ENCODE data around the gene TREX2. TPM values are rescaled to one million over a fixed set of nuclear protein-coding genes. Genes with fewer than 3 reads are reported as not detected.

TREX2 gene
- polyA plus RNA-seq, 1 of the 3 experiments (the other 2 are of a cell fraction) = 0.76 TPM

GRCh38 chrX:153464116-153464515, 18.3 kb upstream of the TREX2 start:
- Histone ChIP-seq H3F3A (replicated peaks; ENCODE audit: insufficient read depth) (peaks cover 3% of the 10 kb centered on the region), H2AFZ (ENCODE audit: low read depth) (no peak overlapping the region), H3K4me3 (ENCODE audit: low read depth in 2 of 2, low read length in 1 of 2) (no peak overlapping the region), H3K4me1 (ENCODE audit: control insufficient read depth in 1 of 2, insufficient read depth in 2 of 2, low read depth in 1 of 2, low read length in 1 of 2) (no peaks in the 10 kb centered on the region), H3K9me2 (no peaks in the 10 kb centered on the region), H3K9ac (no peak overlapping the region), H3K79me2 (ENCODE audit: insufficient read depth) (0 out of 2 replicates have a peak, but pooled peaks cover 3% of the 10 kb centered on the region), H3K36me3 (replicated peaks in 1 of 2; ENCODE audit: control insufficient read depth in 1 of 2, insufficient read depth in 2 of 2, low read length in 1 of 2) (peaks cover 0 to 8% of the 10 kb centered on the region in 2 experiments), H3K27me3 (ENCODE audit: insufficient read depth) (no peaks in the 10 kb centered on the region; the same call in 1 of the 2 replicates), H3K27ac (ENCODE audit: low read depth in 2 of 2, low read length in 1 of 2) (no peak overlapping the region), H3K4me2 (no peak overlapping the region), H4K20me1 (ENCODE audit: insufficient read depth) (no peaks in the 10 kb centered on the region), H3K9me3 (no peaks in the 10 kb centered on the region)
- WGBS (ENCODE audit: low lambda C conversion rate) = 66% methylated on average over 3 of the region's 5 CpGs
- POLR2A ChIA-PET = no interaction called here
- TF ChIP-seq RXRA (IDR thresholded peaks at IDR 0.05; ENCODE audit: borderline replicate concordance, low read depth) (no peak), MAX (IDR thresholded peaks at IDR 0.05; ENCODE audit: low read depth) (no peak), IRF3 (IDR thresholded peaks at IDR 0.05; ENCODE audit: low read depth, low read length) (no peak), REST (IDR thresholded peaks at IDR 0.05; ENCODE audit: low read depth, low read length) (no peak), USF2 (IDR thresholded peaks at IDR 0.05; ENCODE audit: borderline replicate concordance, low read depth, low read length) (no peak), NFIC (IDR thresholded peaks at IDR 0.05; ENCODE audit: borderline replicate concordance) (no peak), CHD2 (IDR thresholded peaks at IDR 0.05; ENCODE audit: low read length, partially characterized antibody) (no peak), TCF12 (IDR thresholded peaks at IDR 0.05) (no peak), RAD21 (IDR thresholded peaks at IDR 0.05; ENCODE audit: low read length) (no peak), CTCF (IDR thresholded peaks at IDR 0.05) (no peak), RFX5 (IDR thresholded peaks at IDR 0.05; ENCODE audit: low read length) (no peak), JUND (IDR thresholded peaks at IDR 0.05) (no peak), TAF1 (IDR thresholded peaks at IDR 0.05; ENCODE audit: borderline replicate concordance, low read depth, low read length) (no peak), FOSL2 (IDR thresholded peaks at IDR 0.05; ENCODE audit: borderline replicate concordance, low read depth) (no peak), YY1 (IDR thresholded peaks at IDR 0.05; ENCODE audit: low read depth) (no peak), USF1 (IDR thresholded peaks at IDR 0.05; ENCODE audit: borderline replicate concordance, low read depth) (no peak), TEAD4 (IDR thresholded peaks at IDR 0.05; ENCODE audit: borderline replicate concordance, insufficient read depth) (no peak), EP300 (IDR thresholded peaks at IDR 0.05; ENCODE audit: borderline replicate concordance in 1 of 2, low read depth in 1 of 2, low read length in 1 of 2) (no peak), PBX3 (IDR thresholded peaks at IDR 0.05) (no peak), ZBTB33 (IDR thresholded peaks at IDR 0.05; ENCODE audit: borderline replicate concordance, low read depth) (no peak)
- CTCF ChIA-PET = interaction anchor here (1.1 to 2.3 kb wide), 3 partner anchors 44 to 506 kb away, joined by 3 to 14 read pairs (median 4); no protein-coding TSS in a partner anchor
- no peak for DNase-seq
